Mammary epithelial cell (primary cell): ENCODE results near the gene TNIK.

Experiments
- EZH2 ChIP-seq: IDR thresholded peaks from 2 replicates; pipeline ENCODE4 v1.6.1; 2012; ENCODE audit warnings: low read length, inconsistent platforms, borderline replicate concordance
- TF ChIP-seq, protein P1 (sequence below), 2 donors: IDR thresholded peaks in 1 of 2; conservative IDR thresholded peaks in 1 of 2; 2 replicates each; pipeline ENCODE4 v1.5.1; 2011 to 2012; ENCODE audit warnings: inconsistent platforms in 2 of 2, low read length in 2 of 2, mild to moderate bottlenecking in 2 of 2, control low read depth in 1 of 2, low read depth in 1 of 2; ENCODE audit not compliant: insufficient read depth in 1 of 2; ENCODE audit errors: extremely low read depth in 1 of 2

DNA sequence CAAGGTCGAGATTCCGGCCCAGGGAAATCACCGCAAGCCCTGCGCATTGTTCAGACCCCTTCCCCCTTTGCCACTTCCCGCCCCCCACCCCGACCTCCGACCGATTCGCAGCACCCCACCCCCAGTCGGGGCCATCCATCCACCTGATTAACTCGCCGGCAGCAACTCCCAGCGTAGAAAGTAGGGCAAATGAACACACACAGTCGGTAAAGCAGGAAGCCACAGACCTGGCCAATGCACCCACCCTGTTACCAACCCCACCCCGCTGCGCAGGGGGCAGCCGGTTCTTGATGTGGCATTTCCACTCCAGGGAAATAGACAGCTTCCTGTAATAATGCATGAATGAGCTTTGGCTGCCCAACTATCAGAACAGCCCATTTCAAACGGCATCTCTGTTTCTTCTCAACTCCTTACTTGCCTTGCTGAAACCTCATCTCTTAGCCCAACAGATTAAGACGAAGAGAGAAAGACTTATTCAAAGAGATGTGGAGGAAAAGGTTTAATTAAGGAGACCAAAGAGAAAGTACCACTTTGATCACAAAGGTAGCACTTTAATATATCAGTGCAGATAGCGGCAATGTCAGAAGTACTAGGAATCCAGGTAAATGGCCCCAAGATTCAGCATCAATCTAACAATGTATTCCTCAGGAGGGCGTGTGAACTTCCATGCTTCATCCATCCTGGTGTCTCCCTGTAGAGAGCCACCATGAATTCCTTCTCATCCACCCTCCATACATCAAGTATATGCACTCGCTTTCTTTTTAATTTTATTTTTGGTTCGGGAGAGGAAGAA, 1.9 kb downstream of the TNIK start:
- TF ChIP-seq, protein P1, sequence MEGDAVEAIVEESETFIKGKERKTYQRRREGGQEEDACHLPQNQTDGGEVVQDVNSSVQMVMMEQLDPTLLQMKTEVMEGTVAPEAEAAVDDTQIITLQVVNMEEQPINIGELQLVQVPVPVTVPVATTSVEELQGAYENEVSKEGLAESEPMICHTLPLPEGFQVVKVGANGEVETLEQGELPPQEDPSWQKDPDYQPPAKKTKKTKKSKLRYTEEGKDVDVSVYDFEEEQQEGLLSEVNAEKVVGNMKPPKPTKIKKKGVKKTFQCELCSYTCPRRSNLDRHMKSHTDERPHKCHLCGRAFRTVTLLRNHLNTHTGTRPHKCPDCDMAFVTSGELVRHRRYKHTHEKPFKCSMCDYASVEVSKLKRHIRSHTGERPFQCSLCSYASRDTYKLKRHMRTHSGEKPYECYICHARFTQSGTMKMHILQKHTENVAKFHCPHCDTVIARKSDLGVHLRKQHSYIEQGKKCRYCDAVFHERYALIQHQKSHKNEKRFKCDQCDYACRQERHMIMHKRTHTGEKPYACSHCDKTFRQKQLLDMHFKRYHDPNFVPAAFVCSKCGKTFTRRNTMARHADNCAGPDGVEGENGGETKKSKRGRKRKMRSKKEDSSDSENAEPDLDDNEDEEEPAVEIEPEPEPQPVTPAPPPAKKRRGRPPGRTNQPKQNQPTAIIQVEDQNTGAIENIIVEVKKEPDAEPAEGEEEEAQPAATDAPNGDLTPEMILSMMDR (conservative IDR thresholded peaks at IDR 0.05 in 1 of 2, IDR thresholded peaks at IDR 0.05 in 1 of 2; ENCODE audit: extremely low read depth in 1 of 2, insufficient read depth in 1 of 2, low read depth in 1 of 2, low read length in 2 of 2): no peak
- TF ChIP-seq EZH2: no peak
